SK-N-SH treated with all-trans-retinoic acid at 6 μM for 48 hours (cell line): ENCODE data around the gene DIPK1A.
A peak's percentile ranks its signal among the peaks of the same experiment; 100 is the strongest.

Experiments
- ATAC-seq: fragments of 200-7000 bp; cut with Tn5 transposase; 3 replicates; pipeline ENCODE4 v1.9.1; 2020; ENCODE audit warnings: mild to moderate bottlenecking, moderate library complexity
- CREB5 ChIP-seq: fragments of 250-450 bp; sonication (Bioruptor Pico); IDR thresholded peaks from 2 replicates; pipeline ENCODE4 v1.5.1; 2020; ENCODE audit warnings: low read depth, mild to moderate bottlenecking, moderate library complexity
- CSDC2 ChIP-seq: fragments of 250-450 bp; sonication (Bioruptor Pico); IDR thresholded peaks from 2 replicates; pipeline ENCODE4 v1.5.0; 2020; ENCODE audit warnings: mild to moderate bottlenecking, moderate library complexity
- ESRRG ChIP-seq: fragments of 250-450 bp; sonication (Bioruptor Pico); IDR thresholded peaks from 2 replicates; pipeline ENCODE4 v1.6.1; 2021; ENCODE audit warnings: mild to moderate bottlenecking
- GLIS3 ChIP-seq: fragments of 250-450 bp; sonication (Bioruptor Pico); IDR thresholded peaks from 2 replicates; pipeline ENCODE4 v1.5.0; 2020; ENCODE audit warnings: mild to moderate bottlenecking, moderate library complexity
- OSR1 ChIP-seq: fragments of 250-450 bp; sonication (Bioruptor Pico); IDR thresholded peaks from 2 replicates; pipeline ENCODE4 v1.8.0; 2022; ENCODE audit warnings: moderate library complexity, mild to moderate bottlenecking, inconsistent platforms
- PATZ1 ChIP-seq: fragments of 250-450 bp; sonication (Bioruptor Pico); IDR thresholded peaks from 2 replicates; pipeline ENCODE4 v1.8.0; 2020; ENCODE audit warnings: mild to moderate bottlenecking, moderate library complexity, borderline replicate concordance
- TOX ChIP-seq: fragments of 250-450 bp; sonication (Bioruptor Pico); IDR thresholded peaks from 2 replicates; pipeline ENCODE4 v1.8.0; 2021; ENCODE audit warnings: mild to moderate bottlenecking, moderate library complexity, borderline replicate concordance
- ZC3H10 ChIP-seq: fragments of 250-450 bp; sonication (Bioruptor Pico); IDR thresholded peaks from 2 replicates; pipeline ENCODE4 v1.5.1; 2021; ENCODE audit warnings: mild to moderate bottlenecking, moderate library complexity
- ZFP3 ChIP-seq: fragments of 250-450 bp; sonication (Bioruptor Pico); IDR thresholded peaks from 2 replicates; pipeline ENCODE4 v1.5.0; 2020; ENCODE audit warnings: mild to moderate bottlenecking, moderate library complexity
- ZFP30 ChIP-seq: fragments of 450-650 bp; formaldehyde crosslinking; IDR thresholded peaks from 2 replicates; pipeline ENCODE4 v1.5.0; 2022; ENCODE audit warnings: mild to moderate bottlenecking, moderate library complexity
- ZNF565 ChIP-seq: fragments of 450-650 bp; formaldehyde crosslinking; conservative IDR thresholded peaks from 2 replicates; pipeline ENCODE4 v1.5.0; 2020; ENCODE audit warnings: low read depth, mild to moderate bottlenecking, moderate library complexity
- ZNF70 ChIP-seq: fragments of 450-650 bp; formaldehyde crosslinking; IDR thresholded peaks from 2 replicates; pipeline ENCODE4 v1.5.0; 2020; ENCODE audit warnings: mild to moderate bottlenecking, moderate library complexity
- ZNF8 ChIP-seq: fragments of 450-650 bp; formaldehyde crosslinking; IDR thresholded peaks from 2 replicates; pipeline ENCODE4 v1.5.0; 2020; ENCODE audit warnings: mild to moderate bottlenecking, moderate library complexity
- TF ChIP-seq, protein P1 (sequence below): fragments of 250-450 bp; sonication (Bioruptor Pico); IDR thresholded peaks from 2 replicates; pipeline ENCODE4 v1.5.0; 2020; ENCODE audit warnings: mild to moderate bottlenecking, moderate library complexity
- TF ChIP-seq, protein P2 (sequence below): fragments of 250-450 bp; sonication (Bioruptor Pico); IDR thresholded peaks from 2 replicates; pipeline ENCODE4 v1.8.0; 2021; ENCODE audit warnings: low read depth, mild to moderate bottlenecking, moderate library complexity, borderline replicate concordance

The DIPK1A gene

DNA sequence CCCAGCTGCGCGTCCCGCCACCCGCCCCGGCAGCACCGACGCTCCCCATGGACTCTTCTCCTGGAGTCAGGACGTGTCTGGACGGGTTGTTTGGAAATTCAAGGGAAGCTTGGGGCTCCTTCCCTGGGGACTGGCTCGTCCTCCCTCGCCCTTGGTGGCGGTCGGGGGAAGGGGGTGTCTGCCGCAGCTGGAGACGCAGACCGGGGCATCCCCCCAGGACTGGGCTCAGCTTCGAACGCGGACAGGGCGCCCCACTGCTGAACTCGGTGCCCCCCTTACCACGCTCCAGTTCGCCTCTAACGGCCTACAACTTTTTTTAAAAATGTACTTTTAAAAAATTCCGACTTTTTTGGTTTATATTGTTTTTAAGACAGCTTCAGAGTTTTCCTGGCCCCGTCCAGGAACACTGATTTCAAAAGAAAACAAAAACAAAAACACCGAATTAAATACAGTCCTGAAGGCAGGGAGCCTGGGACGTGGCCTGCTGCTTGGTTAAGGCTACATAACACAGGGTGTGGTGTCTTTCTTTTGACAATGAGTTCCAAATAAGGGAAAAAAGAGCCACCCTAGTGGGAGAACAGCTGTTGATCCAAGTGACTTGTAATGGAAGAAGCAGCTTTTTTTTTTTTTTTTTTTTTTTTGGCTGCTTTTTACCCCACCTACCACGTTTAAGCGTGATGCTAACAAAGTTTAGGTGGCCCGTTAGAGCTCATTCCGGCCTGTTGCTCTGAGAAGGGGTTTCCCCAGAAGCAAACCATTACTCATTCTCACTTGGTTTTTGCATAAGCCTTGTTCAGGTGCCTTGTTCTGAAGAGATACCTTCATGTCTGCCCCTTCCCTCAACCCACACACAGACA is 862 bp upstream of the DIPK1A start:
- TF ChIP-seq ZFP30 (CRISPR knock-in tag) = no peak
- no peak for TF ChIP-seq ZNF565 (CRISPR knock-in tag)
- no peak for TF ChIP-seq CREB5
- no peak for TF ChIP-seq TOX
- no peak for TF ChIP-seq PATZ1 (CRISPR knock-in tag)
- no peak for TF ChIP-seq ZC3H10 (CRISPR knock-in tag)
- no peak for TF ChIP-seq GLIS3 (CRISPR knock-in tag)
- peak; percentile 62 for ATAC-seq

- ATAC-seq = peak; percentile 86
- TF ChIP-seq, protein P1, sequence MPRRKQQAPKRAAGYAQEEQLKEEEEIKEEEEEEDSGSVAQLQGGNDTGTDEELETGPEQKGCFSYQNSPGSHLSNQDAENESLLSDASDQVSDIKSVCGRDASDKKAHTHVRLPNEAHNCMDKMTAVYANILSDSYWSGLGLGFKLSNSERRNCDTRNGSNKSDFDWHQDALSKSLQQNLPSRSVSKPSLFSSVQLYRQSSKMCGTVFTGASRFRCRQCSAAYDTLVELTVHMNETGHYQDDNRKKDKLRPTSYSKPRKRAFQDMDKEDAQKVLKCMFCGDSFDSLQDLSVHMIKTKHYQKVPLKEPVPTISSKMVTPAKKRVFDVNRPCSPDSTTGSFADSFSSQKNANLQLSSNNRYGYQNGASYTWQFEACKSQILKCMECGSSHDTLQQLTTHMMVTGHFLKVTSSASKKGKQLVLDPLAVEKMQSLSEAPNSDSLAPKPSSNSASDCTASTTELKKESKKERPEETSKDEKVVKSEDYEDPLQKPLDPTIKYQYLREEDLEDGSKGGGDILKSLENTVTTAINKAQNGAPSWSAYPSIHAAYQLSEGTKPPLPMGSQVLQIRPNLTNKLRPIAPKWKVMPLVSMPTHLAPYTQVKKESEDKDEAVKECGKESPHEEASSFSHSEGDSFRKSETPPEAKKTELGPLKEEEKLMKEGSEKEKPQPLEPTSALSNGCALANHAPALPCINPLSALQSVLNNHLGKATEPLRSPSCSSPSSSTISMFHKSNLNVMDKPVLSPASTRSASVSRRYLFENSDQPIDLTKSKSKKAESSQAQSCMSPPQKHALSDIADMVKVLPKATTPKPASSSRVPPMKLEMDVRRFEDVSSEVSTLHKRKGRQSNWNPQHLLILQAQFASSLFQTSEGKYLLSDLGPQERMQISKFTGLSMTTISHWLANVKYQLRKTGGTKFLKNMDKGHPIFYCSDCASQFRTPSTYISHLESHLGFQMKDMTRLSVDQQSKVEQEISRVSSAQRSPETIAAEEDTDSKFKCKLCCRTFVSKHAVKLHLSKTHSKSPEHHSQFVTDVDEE (CRISPR knock-in tag) = 0 out of 2 replicates have a peak, but pooled peaks have one; percentile 12
- no peak for TF ChIP-seq ZNF70 (CRISPR knock-in tag)
- TF ChIP-seq, all 23 proteins: peak for 1
Observed at GRCh38 chr1:92960395-92961130, 699 bp downstream of the DIPK1A start.

GRCh38 chr1:92958203-92958970 is 2.9 kb downstream of the DIPK1A start:
- no peak for ATAC-seq
- TF ChIP-seq GLIS3 (CRISPR knock-in tag) = no peak
- TF ChIP-seq ESRRG = no peak
- TF ChIP-seq OSR1 (CRISPR knock-in tag) = no peak
- no peak for TF ChIP-seq CREB5
- no peak for TF ChIP-seq PATZ1 (CRISPR knock-in tag)
- TF ChIP-seq ZNF70 (CRISPR knock-in tag) = no peak
- TF ChIP-seq CSDC2 = no peak
- no peak for TF ChIP-seq ZFP3 (CRISPR knock-in tag)

GRCh38 chr1:92957030-92957734 is 4.1 kb downstream of the DIPK1A start:
- ATAC-seq = no peak
- TF ChIP-seq PATZ1 (CRISPR knock-in tag) (no peak), ZFP3 (CRISPR knock-in tag) (no peak), OSR1 (CRISPR knock-in tag) (no peak), ZNF8 (CRISPR knock-in tag) (no peak)
- TF ChIP-seq, protein P2, sequence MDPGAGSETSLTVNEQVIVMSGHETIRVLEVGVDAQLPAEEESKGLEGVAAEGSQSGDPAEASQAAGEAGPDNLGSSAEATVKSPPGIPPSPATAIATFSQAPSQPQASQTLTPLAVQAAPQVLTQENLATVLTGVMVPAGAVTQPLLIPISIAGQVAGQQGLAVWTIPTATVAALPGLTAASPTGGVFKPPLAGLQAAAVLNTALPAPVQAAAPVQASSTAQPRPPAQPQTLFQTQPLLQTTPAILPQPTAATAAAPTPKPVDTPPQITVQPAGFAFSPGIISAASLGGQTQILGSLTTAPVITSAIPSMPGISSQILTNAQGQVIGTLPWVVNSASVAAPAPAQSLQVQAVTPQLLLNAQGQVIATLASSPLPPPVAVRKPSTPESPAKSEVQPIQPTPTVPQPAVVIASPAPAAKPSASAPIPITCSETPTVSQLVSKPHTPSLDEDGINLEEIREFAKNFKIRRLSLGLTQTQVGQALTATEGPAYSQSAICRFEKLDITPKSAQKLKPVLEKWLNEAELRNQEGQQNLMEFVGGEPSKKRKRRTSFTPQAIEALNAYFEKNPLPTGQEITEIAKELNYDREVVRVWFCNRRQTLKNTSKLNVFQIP (CRISPR knock-in tag) = no peak
